HepG2 (cell line): Measurements from ENCODE around the gene PIEZO1. TPM values are rescaled to one million over a fixed set of nuclear protein-coding genes. Genes with fewer than 3 reads are reported as not detected.

Experiments
- EED ChIP-seq: sonication (generic); formaldehyde crosslinking; IDR thresholded peaks from 2 replicates; pipeline ENCODE4 v1.5.0; 2020; ENCODE audit warnings: mild to moderate bottlenecking, missing genetic modification reagents
- FOXO4 ChIP-seq: sonication (generic); formaldehyde crosslinking; conservative IDR thresholded peaks from 2 replicates; pipeline ENCODE4 v1.8.1; 2023; ENCODE audit warnings: missing genetic modification reagents
- FUBP1 ChIP-seq: sonication (generic); formaldehyde crosslinking; IDR thresholded peaks from 2 replicates; pipeline ENCODE4 v1.5.1; 2020; ENCODE audit warnings: missing genetic modification reagents, mild to moderate bottlenecking, borderline replicate concordance
- ISL2 ChIP-seq: sonication (generic); formaldehyde crosslinking; IDR thresholded peaks from 2 replicates; pipeline ENCODE4 v1.5.0; 2020; ENCODE audit warnings: missing genetic modification reagents
- POGK ChIP-seq: sonication (generic); formaldehyde crosslinking; conservative IDR thresholded peaks from 2 replicates; pipeline ENCODE4 v1.8.0; 2022; ENCODE audit warnings: mild to moderate bottlenecking, moderate library complexity, missing genetic modification reagents
- SAFB2 ChIP-seq: sonication (generic); formaldehyde crosslinking; IDR thresholded peaks from 2 replicates; pipeline ENCODE4 v1.5.1; 2020; ENCODE audit warnings: missing genetic modification reagents, low read depth, mild to moderate bottlenecking, borderline replicate concordance
- TARDBP ChIP-seq: sonication (generic); formaldehyde crosslinking; IDR thresholded peaks from 2 replicates; pipeline ENCODE4 v1.8.0; 2022; ENCODE audit warnings: mild to moderate bottlenecking, missing genetic modification reagents
- THAP11 ChIP-seq: IDR thresholded peaks from 2 replicates; pipeline ENCODE4 v1.6.1; 2016; ENCODE audit warnings: missing biosample characterization, missing genetic modification reagents
- ZBTB38 ChIP-seq: sonication (generic); formaldehyde crosslinking; IDR thresholded peaks from 2 replicates; pipeline ENCODE4 v1.5.1; 2020; ENCODE audit warnings: mild to moderate bottlenecking, missing genetic modification reagents
- ZBTB4 ChIP-seq: sonication (generic); formaldehyde crosslinking; IDR thresholded peaks from 2 replicates; pipeline ENCODE4 v1.4.0; 2020; ENCODE audit warnings: missing genetic modification reagents, mild to moderate bottlenecking, borderline replicate concordance
- ZHX1 ChIP-seq: sonication (generic); formaldehyde crosslinking; IDR thresholded peaks from 2 replicates; pipeline ENCODE4 v1.8.1; 2022; ENCODE audit warnings: low read depth, mild to moderate bottlenecking, missing genetic modification reagents
- ZNF264 ChIP-seq: sonication (generic); formaldehyde crosslinking; IDR thresholded peaks from 2 replicates; pipeline ENCODE4 v1.4.0; 2020; ENCODE audit warnings: missing genetic modification reagents
- ZNF550 ChIP-seq: sonication (generic); formaldehyde crosslinking; IDR thresholded peaks from 2 replicates; pipeline ENCODE4 v1.4.0; 2020; ENCODE audit warnings: mild to moderate bottlenecking, missing genetic modification reagents, borderline replicate concordance
- polyA plus RNA-seq, 8 experiments: library from polyadenylated mRNA; depleted of rRNA in 3 of 8; stranded (reverse) in 7 of 8; unstranded in 1 of 8; fragments of >200 nt; fragmentation: Illumina TruSeq in 4 of 8; extraction: Trizol in 4 of 8; gene quantifications; 2 replicates each; pipeline versions ENCODE4 v1.2.1 to v1.2.3, GENCODE V29; 2011 to 2016; ENCODE audit warnings: low read depth in 4 of 8, missing spikeins in 1 of 8, mixed read lengths in 1 of 8; ENCODE audit not compliant: insufficient read depth in 1 of 8
- total RNA-seq, 5 experiments: library from RNA; depleted of rRNA; stranded (reverse); fragments of >200 nt; fragmentation: Illumina TruSeq; extraction: Trizol; gene quantifications; 2 replicates each; pipeline ENCODE4 v1.2.3, GENCODE V29; 2016; ENCODE audit warnings: low read depth in 1 of 5

Gene PIEZO1
- total and polyA plus RNA-seq, 2 of the 13 experiments (the other 11 are each of a cell fraction or from before 2014, with no cell fraction given) = 67.9 to 85.0 TPM

- TF ChIP-seq ZHX1 = no peak
- no peak for TF ChIP-seq ZBTB4 (CRISPR knock-in tag)
- no peak for TF ChIP-seq THAP11 (CRISPR knock-in tag)
- 0 out of 2 replicates have a peak, but pooled peaks have one; percentile 11 for TF ChIP-seq SAFB2 (CRISPR knock-in tag)
- TF ChIP-seq FOXO4 (CRISPR knock-in tag) = no peak
- TF ChIP-seq ZNF264 (CRISPR knock-in tag) = no peak
- no peak for TF ChIP-seq EED
- TF ChIP-seq ZBTB38 (CRISPR knock-in tag) = no peak
- 0 out of 2 replicates have a peak, but pooled peaks have one; percentile 42 for TF ChIP-seq POGK (CRISPR knock-in tag)
- no peak for TF ChIP-seq ZNF550
- no peak for TF ChIP-seq FUBP1 (CRISPR knock-in tag)
- TF ChIP-seq TARDBP (CRISPR knock-in tag) = no peak
- TF ChIP-seq ISL2 (CRISPR knock-in tag) = no peak
These were observed 106.6 kb downstream of the PIEZO1 start (continued) for GRCh38 chr16:88678224-88678979.
